GM18520 (cell line): ENCODE results near the gene SPPL2A.
A peak's percentile ranks its signal among the peaks of the same experiment; 100 is the strongest.
"Not testable (repeated sequence)": the region's sequence is repeated elsewhere in the genome, so short reads cannot be mapped to it uniquely, and the experiment has no call there.

Experiments
- ATAC-seq: cut with Tn5 transposase; IDR thresholded peaks from one replicate; pipeline ENCODE4 v1.9.1; 2021; ENCODE audit not compliant: unreplicated experiment

Gene SPPL2A

DNA sequence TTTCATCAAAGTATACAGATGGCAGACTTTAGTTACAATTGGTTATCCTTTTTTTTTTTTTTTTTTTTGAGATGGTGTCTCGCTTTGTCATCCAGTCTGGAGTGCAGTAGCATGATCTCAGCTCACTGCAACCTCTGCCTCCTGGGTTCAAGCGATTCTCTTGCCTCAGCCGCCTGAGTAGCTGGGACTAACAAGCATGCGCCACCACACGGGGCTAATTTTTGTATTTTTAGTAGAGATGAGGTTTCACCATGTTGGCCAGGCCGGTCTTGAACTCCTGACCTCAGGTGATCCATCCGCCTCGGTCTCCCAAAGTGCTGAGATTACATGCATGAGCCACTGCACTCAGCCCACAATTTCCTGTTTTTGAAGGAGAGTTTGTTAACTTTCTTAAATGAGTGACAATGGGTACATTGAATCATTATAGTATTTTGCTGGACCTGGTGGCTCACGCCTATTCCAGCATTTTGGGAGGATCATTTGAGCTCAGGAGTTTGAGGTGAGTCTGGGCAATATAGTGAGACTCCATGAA, 70.8 kb downstream of the SPPL2A start:
- ATAC-seq, result not testable (repeated sequence)

DNA sequence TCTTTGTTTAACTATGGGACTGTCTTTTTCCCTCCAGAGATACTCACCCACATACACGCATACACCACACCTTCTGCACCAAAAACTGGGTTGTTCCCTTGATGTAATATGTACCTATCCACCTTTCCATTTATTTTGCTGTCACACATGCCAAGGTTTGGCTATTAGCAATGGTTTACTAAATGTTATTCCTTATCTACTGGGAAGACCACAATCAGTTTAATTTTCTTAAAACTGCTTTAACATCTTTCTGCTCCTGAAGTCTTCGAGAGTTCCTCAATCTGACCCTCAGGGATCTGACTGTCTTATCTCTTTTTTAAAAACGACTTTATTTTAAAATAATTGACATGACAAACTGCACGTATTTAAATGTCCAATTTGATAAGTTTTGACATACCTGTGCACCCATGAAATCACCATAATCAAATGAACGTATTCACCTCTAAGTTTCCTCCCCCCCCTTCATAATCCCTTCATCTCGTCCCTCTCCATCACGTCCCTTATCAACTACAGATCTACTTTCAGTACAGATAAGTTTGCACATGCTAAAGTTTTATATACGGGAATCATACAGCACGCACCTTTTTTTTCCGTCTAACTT, 78.1 kb downstream of the SPPL2A start:
- ATAC-seq, result no peak

DNA sequence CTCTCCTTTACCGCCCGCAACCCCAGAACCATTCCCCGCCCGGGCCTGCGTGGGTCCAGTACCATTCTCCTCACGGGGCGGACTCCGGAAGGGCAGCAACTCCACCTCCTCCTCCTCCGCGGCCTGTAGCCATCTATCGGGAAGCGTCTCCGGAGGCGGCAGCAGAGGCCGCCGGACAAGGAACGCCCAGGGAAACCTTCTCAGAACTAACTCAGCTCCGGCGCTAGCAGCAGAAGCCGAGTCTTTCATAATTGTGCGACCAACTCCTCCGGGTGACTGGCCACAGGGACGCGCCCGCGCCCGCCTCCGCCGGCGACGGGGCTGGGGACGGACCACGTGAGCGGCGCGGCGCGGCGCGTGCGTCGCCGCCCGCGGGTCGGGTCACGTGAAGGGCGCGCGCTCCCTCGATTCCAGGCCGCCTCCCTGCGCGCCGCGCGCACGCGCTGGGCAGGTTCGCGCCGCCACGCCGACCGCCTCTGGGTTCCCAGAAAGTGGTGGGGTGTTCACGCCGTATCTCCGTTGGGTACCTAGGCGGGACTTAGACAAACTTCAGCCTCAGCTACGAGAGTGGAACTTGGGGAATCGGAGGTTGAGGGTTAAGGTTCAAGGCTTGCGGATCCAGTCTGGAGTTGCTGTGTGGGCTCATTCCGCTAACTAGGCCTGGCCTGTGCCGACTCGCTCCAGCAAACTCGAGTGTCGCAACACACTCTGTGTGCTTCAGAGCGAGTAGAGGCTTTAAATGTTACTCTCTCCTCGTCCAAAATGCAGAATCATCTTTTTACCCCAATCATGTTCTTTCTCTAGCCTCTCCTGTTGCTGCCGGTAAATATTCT, 78.8 kb downstream of the SPPL2A start, which contains the start of gene TRPM7:
TRPM7 (minus strand) TSS at position 329 of the 833 bp plus-strand sequence; CDS start at position 65, 264 bp downstream.
- peak; percentile 74 for ATAC-seq

DNA sequence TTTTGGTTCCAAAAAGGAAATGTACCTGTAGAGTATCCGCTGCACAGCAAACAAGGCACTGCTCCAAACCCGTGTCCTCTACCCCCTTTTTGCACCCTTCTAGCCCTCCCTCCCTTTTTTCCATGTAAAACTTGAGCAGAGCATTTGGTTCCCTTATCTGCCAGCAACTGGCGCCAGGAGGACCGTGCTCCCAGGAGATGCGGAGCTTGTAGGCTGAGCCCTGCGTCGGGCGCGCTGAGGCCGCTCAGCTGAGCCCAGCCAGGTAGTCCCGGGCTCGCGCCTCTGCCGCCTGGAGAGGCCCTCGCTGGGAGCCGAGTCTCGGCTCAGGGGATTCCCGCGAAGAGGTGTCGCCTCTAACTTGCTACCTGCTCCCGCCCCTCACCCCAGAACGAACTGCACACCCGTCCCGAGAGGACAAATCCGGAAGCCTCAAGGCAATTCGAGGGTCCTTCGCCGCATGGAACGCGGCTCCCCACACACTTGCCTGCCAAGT, 79.5 kb downstream of the SPPL2A start:
- ATAC-seq, result peak; percentile 48

DNA sequence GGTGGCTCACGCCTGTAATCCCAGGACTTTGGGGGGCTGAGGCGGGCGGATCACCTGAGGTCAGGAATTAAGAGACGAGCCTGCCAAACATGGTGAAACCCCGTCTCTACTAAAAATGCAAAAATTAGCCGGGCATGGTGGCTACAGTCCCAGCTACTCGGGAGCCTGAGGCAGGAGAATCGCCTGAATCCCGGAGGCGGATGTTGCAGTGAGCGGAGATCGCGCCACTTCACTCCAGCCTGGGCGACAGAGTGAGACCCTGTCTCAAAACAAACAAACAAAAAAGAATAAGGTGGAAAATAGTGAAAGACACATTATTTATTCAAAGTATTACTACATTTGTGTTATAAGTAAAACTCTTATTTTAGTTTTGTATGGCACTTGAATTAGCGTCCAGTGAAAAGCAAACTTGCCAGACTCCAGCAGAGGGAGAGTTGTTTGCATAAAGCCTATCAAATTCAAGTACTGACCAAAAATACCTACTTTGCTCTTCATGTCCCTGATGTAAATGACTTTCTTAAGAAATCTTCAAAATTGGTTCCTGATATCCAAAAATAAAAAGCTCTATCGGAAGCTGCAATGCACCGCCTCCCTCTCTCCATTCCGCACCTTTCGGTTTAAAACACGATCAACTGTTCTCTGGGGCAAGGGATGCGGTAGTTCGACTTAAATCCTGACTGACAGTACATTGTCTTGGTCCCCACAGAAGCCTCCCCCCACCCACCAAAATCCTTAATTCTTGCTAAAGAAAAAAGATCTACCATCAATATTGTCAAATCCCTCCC, 80.1 kb downstream of the SPPL2A start:
- no peak for ATAC-seq

DNA sequence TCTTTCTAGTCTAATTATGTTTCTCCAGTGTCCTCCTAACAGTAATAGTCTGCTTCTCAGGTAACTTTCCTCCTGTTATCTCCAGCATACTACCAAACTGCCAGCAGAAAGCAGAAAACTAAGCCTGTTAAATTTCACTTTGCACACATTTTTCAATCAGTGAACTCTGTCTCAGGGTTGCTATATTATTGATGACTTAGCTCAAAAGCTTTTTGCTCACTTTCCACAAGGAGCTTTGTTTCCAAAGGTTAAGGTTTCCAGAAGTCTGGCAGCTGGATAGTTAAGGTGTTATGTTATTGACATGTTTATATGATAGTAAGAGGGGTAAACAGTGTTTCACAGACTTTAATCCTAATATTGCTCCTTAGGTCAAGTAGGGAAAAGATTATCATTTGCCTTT, 84.0 kb downstream of the SPPL2A start:
- ATAC-seq, result no peak

DNA sequence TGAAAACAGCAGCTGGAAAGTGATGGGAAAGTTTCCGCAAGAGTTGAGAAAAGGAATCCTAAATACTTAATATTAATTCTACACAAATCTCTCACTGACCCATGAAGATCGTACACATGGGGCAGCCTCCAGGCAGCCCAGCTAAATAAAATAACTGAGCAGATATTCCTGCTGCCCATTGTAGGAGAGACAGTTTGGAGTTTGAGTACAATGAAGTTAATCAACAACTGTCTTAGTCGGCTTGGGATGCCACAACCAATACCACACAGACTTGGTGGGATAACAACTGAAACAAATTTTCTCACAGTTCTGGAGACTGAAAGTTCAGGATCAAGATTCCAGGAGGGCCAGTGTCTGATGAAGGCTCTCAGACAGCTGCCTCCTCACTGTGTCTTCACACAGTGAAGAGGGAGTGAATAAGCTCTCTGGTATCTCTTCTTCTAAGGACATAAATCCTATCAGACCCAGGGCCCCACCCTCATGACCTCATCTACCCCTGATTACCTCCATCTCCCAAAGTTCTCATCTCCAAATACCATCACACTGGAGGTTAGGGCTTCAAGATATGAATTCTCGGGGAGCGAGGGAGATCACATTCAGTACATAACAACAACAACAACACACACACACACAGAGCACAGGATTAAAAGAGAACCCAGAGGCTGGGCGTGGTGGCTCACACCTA, 88.6 kb downstream of the SPPL2A start:
- ATAC-seq, result no peak

DNA sequence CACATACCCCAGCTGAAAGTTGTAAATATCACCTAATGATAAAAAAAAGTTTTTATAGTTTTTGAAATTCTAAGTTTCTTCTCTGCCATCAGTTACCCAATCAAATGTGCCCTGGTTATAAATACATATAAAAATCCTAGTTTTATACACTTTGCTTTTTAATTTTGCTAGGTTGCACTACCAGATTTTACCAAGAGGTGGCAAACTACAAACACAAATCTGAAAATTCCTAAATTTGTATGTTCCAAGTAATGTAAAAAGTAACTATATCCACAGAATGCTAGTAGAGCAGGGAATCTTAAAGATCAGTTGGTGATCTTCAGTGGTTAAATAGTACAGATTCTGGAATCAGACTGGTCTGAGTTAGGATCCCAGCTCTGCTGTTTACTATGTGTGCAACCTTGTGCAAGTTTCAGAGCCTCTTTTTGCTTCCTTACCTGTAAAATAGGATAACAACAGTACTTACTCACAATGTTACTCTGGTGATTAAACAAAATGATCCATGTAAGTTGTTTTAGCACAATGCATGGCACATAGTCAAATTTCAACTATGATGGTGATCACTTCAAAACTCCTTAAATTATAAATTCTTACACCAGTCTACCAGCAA, 89.9 kb downstream of the SPPL2A start:
- no peak for ATAC-seq

DNA sequence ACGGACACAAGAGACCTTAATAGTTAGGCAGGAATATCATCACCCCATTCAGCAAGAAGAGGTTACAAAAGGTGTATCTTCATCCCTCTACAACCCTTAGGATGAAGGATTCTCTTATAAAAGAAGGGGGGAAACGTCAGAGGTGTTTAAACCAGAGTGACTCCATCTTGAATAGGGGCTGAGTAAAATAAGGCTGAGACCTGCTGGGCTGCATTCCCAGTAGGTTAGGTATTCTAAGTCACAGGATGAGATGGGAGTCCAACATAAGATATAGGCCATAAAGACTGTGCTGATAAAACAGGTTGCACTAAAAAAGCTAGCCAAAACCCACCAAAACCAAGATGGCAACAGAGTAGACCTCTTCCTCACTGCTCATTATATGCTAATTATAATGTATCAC, 95.4 kb downstream of the SPPL2A start:
- no peak for ATAC-seq

DNA sequence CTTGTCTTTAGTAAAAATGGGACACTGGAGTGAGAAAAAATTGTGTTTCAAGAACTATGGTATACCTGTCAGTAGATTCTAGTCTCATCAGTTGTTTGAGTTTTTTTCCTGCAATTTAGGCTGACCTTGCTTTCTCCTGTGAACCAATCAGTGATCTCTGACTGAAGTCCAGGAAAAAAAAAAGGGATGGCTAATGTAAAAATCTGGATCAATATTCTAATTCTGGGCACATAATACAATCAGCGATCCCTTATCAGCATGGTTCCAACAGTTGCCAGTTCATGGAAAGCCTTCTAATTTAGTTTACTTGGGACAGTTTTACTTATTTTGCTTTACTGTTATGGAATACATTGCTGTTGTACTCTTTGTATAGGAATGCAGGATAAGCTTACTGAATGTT, 95.9 kb downstream of the SPPL2A start:
- no peak for ATAC-seq

DNA sequence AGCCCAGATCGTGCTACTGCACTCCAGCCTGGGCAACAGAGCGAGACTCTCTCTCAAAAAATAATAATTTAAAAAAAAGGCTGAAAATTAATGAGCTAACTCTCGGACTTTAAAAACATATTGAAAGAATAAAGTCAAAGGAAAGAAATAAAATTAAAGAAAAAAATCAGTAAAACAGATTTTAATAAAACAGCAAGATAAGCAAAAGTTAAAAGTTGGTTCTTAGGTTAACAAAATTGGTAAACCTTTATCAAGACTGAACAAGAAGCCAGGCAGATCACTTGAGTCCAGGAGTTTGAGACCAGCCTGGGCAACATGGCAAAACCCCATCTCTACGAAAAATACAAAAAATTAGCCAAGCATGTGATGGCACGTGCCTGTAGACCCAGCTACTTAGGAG, 99.6 kb downstream of the SPPL2A start:
- no peak for ATAC-seq

DNA sequence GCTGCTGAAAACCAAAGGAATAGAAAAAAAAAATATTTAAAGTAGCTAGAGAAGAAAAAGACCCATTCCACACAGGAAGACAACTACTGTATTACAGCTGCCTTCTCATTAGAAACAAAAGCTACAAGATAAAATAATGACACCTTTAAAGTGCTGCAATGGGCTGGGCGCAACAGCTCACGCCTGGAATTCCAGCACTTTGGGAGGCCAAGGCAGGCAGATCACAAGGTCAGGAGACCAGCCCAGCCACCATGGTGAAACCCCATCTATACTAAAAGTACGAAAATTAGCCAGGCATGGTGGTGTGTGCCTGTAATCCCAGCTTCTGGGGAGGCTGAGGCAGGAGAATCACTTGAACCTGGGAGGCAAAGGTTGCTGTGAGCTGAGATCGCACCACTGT, 110.0 kb downstream of the SPPL2A start:
- ATAC-seq, result no peak

DNA sequence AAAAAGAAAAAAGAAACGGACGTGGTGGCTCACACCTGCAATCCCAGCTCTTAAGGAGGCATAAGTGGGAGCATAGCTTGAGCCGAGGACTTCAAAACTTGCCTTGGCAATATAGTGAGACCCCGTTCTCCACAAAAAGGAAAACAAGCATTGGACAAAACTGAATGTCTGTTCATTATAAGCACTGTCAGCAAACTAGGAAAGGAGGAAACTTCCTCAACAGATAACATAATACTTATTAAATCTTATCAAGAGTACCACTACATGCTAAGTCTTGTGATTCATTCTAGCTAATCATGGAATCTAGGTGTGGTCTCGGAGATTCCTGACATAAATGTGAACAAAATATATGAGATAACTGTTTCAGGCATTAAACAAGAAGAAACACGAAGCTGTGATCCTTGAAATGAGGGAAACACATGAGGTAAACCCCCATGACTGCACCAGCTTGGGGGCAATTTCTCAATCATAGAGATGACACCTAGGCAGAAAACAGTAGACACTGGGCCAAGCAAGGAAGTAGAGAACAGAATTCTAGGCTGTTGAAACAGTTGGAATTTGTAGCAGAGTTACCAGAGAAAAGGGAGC, 112.3 kb downstream of the SPPL2A start:
- no peak for ATAC-seq

DNA sequence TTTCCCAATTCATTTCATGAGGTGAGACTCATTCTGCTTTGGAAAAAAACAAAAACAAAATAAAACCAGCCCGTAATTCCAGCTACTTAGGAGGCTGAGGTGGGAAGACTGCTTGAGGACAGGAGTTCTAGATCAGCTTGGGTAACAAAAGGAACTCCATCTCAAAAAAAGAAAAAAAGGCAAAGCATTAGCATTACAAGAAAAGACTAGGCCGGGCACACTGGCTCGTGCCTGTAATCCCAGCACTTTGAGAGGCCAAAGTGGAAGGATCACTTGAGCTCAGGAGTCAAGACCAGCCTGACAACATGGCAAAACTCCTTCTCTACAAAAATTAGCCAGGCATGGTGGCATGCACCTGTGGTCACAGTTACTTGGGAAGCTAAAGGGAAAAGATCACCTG, 112.8 kb downstream of the SPPL2A start:
- ATAC-seq, result no peak
